ENCODE measurements around the gene GREB1L. TPM values are rescaled to one million over a fixed set of nuclear protein-coding genes. Genes with fewer than 3 reads are reported as not detected.

The GREB1L gene
- total and polyA plus RNA-seq, 2 of the 13 experiments (the other 11 are each of a cell fraction or from before 2014, with no cell fraction given) = 0.17 to 0.66 TPM

GRCh38 chr18:21484851-21485636 is 243.0 kb downstream of the GREB1L start:
- H4K20me1 ChIP-seq (ENCODE audit: insufficient read depth, low read length) = no peaks in the 10 kb centered on the region
- BruUV-seq (replicated peaks) = no TSS peak
- no peak for ATAC-seq
- POLR2A ChIA-PET = no interaction called here
- no peak overlapping the region for H3K9ac ChIP-seq (ENCODE audit: insufficient read depth, low read depth, low read length)
- no peaks in the 10 kb centered on the region; a peak in 1 of 5 replicates for H3K27me3 ChIP-seq (ENCODE audit: control insufficient read depth in 1 of 2, insufficient read depth in 2 of 2, low read length in 2 of 2)
- intact Hi-C loops (cut with micrococcal nuclease; ENCODE audit: unreplicated experiment) = no loop called here
- no peaks in the 10 kb centered on the region for H3K9me3 ChIP-seq (ENCODE audit: low read length)
- TF ChIP-seq HNRNPH1 (optimal IDR thresholded peaks at IDR 0.05; ENCODE audit: low read depth, low read length) (no peak), TCF7L2 (IDR thresholded peaks at IDR 0.05; ENCODE audit: low read depth, low read length) (no peak), ISX (CRISPR knock-in tag; conservative IDR thresholded peaks at IDR 0.05) (no peak), CEBPZ (IDR thresholded peaks at IDR 0.05; ENCODE audit: low read length) (no peak), SIX4 (CRISPR knock-in tag; IDR thresholded peaks at IDR 0.05) (0 out of 2 replicates have a peak, but pooled peaks have one; percentile 32)
- TF ChIP-seq, protein P1, sequence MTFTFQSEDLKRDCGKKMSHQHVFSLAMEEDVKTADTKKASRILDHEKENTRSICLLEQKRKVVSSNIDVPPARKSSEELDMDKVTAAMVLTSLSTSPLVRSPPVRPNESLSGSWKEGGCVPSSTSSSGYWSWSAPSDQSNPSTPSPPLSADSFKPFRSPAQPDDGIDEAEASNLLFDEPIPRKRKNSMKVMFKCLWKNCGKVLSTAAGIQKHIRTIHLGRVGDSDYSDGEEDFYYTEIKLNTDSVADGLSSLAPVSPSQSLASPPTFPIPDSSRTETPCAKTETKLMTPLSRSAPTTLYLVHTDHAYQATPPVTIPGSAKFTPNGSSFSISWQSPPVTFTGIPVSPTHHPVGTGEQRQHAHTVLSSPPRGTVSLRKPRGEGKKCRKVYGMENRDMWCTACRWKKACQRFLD (CRISPR knock-in tag; IDR thresholded peaks at IDR 0.05; ENCODE audit: borderline replicate concordance) = no peak
- no peak for DNase-seq (ENCODE audit: low spot score)
- no peaks in the 10 kb centered on the region for H3K79me2 ChIP-seq (ENCODE audit: insufficient read depth, low read length)
- no peaks in the 10 kb centered on the region for H3K36me3 ChIP-seq (replicated peaks in 1 of 2; ENCODE audit: control insufficient read depth in 1 of 2, insufficient read depth in 2 of 2, low read length in 2 of 2)
- H2AFZ ChIP-seq (ENCODE audit: low read length) = no peak overlapping the region
- H3K27ac ChIP-seq (ENCODE audit: extremely low read length, insufficient read depth, low read length) = no peak overlapping the region
- CTCF ChIA-PET (ENCODE audit: low intra/inter-chr PET ratio, low total read pairs) = no interaction called here
- H3K4me2 ChIP-seq (ENCODE audit: low read depth, low read length) = no peak overlapping the region
- FAIRE-seq = no peak
- 32% methylated on average over 7 of the region's 7 CpGs for WGBS (ENCODE audit: low lambda C conversion rate)
- H3K4me1 ChIP-seq (ENCODE audit: insufficient read depth, low read length) = peaks cover 23% of the 10 kb centered on the region
- in situ Hi-C loops (cut with HindIII; ENCODE audit: extremely low pct_ligation_motif_present, low pct_unique_long_range_greater_than_20kb) = no loop called here
- H3K4me3 ChIP-seq (replicated peaks in 1 of 3; ENCODE audit: insufficient read depth in 1 of 3, low read depth in 2 of 3, low read length in 3 of 3) = no peak overlapping the region

All from HepG2 (cell line).